ENCODE data around the gene SPEM3. TPM values are rescaled to one million over a fixed set of nuclear protein-coding genes. Genes with fewer than 3 reads are reported as not detected.
"Not testable (repeated sequence)": the region's sequence is repeated elsewhere in the genome, so short reads cannot be mapped to it uniquely, and the experiment has no call there.

The SPEM3 gene
- total and polyA plus RNA-seq, 4 donors = not detected

- H3K4me1 ChIP-seq (ENCODE audit: control insufficient read depth in 4 of 4, insufficient read depth in 4 of 4, low read length in 3 of 4) = peaks cover 9 to 35% (median 22%) of the 10 kb centered on the region in 4 donors
- H3K36me3 ChIP-seq (ENCODE audit: control insufficient read depth in 4 of 4, insufficient read depth in 3 of 4, low read depth in 1 of 4, low read length in 3 of 4); H3K27me3 ChIP-seq (ENCODE audit: control insufficient read depth in 4 of 4, insufficient read depth in 4 of 4, low read length in 3 of 4); H3K9ac ChIP-seq (ENCODE audit: low read depth in 1 of 2, low read length in 2 of 2); H3K27ac ChIP-seq (ENCODE audit: low read depth in 1 of 2, low read length in 2 of 2); DNase-seq (ENCODE audit: low spot score); H3K4me3 ChIP-seq (ENCODE audit: low read depth in 1 of 3, low read length in 3 of 3); H3K9me3 ChIP-seq (ENCODE audit: control insufficient read depth in 4 of 4, low read length in 3 of 4): not testable (repeated sequence)
- 63% methylated on average over 8 of the region's 8 CpGs for WGBS
- TF ChIP-seq RXRA (IDR thresholded peaks at IDR 0.05) (peak in 1 of 2 donors; percentile 13), HNF4A (conservative IDR thresholded peaks at IDR 0.05) (peak; percentile 70 to 73), JUND (IDR thresholded peaks at IDR 0.05) (peak in 1 of 2 donors; percentile 27)
These were observed 41.9 kb downstream of the SPEM3 start for GRCh38 chr17:7470457-7470973.

- H3K4me1 ChIP-seq (ENCODE audit: control insufficient read depth in 4 of 4, insufficient read depth in 4 of 4, low read length in 3 of 4) = peaks cover 15 to 45% (median 24%) of the 10 kb centered on the region in 4 donors
- H3K36me3 ChIP-seq (ENCODE audit: control insufficient read depth in 4 of 4, insufficient read depth in 3 of 4, low read depth in 1 of 4, low read length in 3 of 4) = no peaks in the 10 kb centered on the region
- WGBS = 81% methylated on average over 2 of the region's 2 CpGs
- H3K9ac ChIP-seq (ENCODE audit: low read depth in 1 of 2, low read length in 2 of 2) = no peak overlapping the region
- TF ChIP-seq FOXA2 (IDR thresholded peaks at IDR 0.05) (no peak), TAF1 (conservative IDR thresholded peaks at IDR 0.05) (no peak), REST (IDR thresholded peaks at IDR 0.05) (no peak), RAD21 (IDR thresholded peaks at IDR 0.05) (no peak), YY1 (IDR thresholded peaks at IDR 0.05) (no peak), MAX (IDR thresholded peaks at IDR 0.05) (no peak), CTCF (IDR thresholded peaks at IDR 0.05; ENCODE audit: low read depth, low read length, missing input control) (no peak), FOXA1 (IDR thresholded peaks at IDR 0.05) (no peak), RXRA (IDR thresholded peaks at IDR 0.05) (no peak), ATF3 (IDR thresholded peaks at IDR 0.05) (no peak), JUND (IDR thresholded peaks at IDR 0.05) (no peak), HNF4A (conservative IDR thresholded peaks at IDR 0.05) (no peak), SP1 (IDR thresholded peaks at IDR 0.05) (no peak), NR2F2 (IDR thresholded peaks at IDR 0.05) (no peak), HNF4G (IDR thresholded peaks at IDR 0.05) (no peak), EGR1 (IDR thresholded peaks at IDR 0.05; ENCODE audit: low read depth in 2 of 2) (no peak), ZBTB33 (IDR thresholded peaks at IDR 0.05) (no peak)
- no peaks in the 10 kb centered on the region for H3K27me3 ChIP-seq (ENCODE audit: control insufficient read depth in 4 of 4, insufficient read depth in 4 of 4, low read length in 3 of 4)
- H3K27ac ChIP-seq (ENCODE audit: low read depth in 1 of 2, low read length in 2 of 2) = no peak overlapping the region
- H3K9me3 ChIP-seq (ENCODE audit: control insufficient read depth in 4 of 4, low read length in 3 of 4) = no peaks in the 10 kb centered on the region
- DNase-seq (ENCODE audit: low spot score) = no peak
- no peak overlapping the region for H3K4me3 ChIP-seq (ENCODE audit: low read depth in 1 of 3, low read length in 3 of 3)
These were observed 43.1 kb downstream of the SPEM3 start for GRCh38 chr17:7471729-7472128.
